GM19240 (cell line): ENCODE results near the gene IGF1.
"Not testable (repeated sequence)": the region's sequence is repeated elsewhere in the genome, so short reads cannot be mapped to it uniquely, and the experiment has no call there.

Source experiments
- DNase-seq: peaks from one replicate; pipeline ENCODE4 v3.0.0; 2011; ENCODE audit warnings: low spot score; ENCODE audit not compliant: insufficient read length

IGF1 gene

DNA sequence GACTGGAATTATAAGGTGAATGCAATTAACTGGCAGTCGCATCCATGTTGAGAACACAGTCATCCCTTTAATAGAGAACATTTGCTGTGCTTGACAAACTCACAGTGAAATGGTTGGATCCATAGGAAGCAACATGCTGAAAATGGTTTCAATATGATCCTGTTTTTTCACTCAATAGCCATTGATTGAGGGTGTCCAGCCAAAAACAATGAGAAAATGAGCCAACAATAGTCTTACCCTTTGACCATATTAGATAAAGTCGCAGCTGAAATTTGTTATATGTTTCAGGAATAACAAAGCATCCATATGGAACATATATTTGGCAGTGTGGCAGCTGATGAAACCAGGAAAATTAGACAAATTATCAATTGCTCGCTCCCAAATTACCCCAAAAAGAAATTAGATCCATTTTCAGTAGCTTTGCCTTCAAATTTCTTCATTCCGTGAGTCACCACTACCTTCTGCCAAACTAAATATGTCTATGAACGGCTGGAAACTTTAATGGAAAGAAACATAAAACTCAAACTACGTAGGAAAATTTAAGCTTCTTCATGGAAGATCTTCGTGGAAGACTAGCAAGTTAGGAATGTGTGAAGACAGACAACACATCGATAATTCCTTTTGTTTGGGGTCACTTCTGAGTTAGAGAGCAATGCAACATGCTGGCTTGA lies 17.4 kb downstream of the IGF1 start:
- no peak for DNase-seq

- no peak for DNase-seq
Observed at GRCh38 chr12:102462386-102462785, 18.0 kb downstream of the IGF1 start.

- DNase-seq = no peak
Observed at GRCh38 chr12:102461501-102461900, 18.9 kb downstream of the IGF1 start.

GRCh38 chr12:102459314-102459713 lies 21.0 kb downstream of the IGF1 start:
- no peak for DNase-seq

DNA sequence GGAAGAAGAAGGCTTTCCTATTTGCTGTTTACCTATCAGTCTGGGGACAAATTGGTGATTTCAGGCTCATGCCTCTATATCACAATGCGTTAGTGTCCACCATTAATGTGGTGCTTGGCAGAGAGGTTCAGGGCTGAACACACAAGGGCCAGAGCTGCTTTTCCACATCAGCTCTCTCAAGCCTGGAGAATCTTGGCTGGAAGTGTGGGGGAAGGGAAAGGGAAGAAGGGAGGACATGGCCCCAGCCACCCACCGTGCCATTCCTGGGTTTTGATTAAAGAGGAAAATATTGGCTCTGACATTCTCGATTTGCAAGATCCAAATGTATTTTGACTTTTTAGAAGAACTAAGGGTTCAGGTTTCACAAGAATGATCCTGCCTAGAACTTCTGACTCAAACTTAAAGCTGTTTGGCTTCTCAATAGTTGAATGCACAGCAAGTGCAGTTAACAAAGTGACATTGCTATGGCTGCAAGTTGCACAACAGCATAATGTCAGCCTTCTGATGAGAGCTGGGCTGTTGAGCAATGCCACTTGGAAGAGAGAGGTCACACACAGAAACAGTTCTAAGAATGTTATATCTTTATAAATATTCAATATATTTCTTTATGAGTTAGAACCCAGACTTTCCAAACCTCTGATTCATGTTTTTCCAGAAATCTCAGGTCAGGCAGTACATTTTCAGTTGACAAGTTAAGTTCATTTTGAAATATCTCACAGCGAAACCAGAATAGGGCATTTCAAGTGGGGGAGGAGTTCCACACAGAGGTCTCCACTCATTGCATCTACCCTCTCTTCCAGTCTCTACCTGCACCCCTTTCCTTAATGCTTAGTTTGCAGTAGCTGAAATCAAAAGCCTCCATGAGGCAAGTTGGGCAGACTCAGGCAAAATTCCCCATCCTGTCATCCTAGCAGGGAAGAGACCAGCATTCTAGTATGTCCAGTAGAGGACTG lies 25.3 kb downstream of the IGF1 start:
- no peak for DNase-seq

- no peak for DNase-seq
Observed at GRCh38 chr12:102454330-102454729, 26.0 kb downstream of the IGF1 start.

DNA sequence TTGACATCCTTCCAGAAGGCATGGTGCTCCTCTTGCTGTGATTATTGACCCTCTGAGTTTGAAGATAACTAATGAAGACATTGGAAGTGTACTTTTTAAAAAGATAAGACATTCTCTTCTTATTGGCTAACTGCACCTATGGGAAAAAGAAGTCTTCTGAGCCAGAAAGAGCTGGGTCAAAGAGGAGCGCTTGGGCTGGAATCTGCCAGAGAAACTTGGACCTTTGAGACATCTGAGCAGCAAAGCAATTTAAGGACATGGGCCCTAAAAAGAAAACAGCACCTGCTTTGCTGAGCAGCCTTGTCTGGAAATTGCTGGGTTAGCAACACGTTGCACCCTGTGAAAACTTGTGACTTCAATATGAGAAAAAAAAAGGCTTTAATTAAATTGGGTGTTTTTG lies 27.8 kb downstream of the IGF1 start:
- no peak for DNase-seq

GRCh38 chr12:102449018-102449417 lies 31.3 kb downstream of the IGF1 start:
- DNase-seq = not testable (repeated sequence)

DNA sequence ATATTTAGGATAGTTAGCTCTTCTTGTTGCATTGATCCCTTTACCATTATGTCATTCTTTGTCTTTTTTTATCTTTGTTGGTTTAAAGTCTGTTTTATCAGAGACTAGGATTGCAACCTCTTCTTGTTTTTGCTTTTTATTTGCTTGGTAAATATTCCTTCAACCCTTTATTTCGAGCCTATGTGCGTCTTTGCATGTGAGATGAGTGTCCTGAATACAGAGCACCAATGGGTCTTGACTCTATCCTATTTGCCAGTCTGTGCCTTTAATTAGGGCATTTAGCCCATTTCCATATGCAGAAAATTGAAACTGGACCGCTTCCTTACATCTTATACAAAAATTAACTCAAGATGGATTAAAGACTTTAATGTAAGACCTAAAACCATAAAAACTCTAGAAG lies 32.9 kb downstream of the IGF1 start:
- not testable (repeated sequence) for DNase-seq

- DNase-seq = no peak
Observed at GRCh38 chr12:102444707-102445106, 35.7 kb downstream of the IGF1 start.

- no peak for DNase-seq
Observed at GRCh38 chr12:102444093-102444492, 36.3 kb downstream of the IGF1 start.

GRCh38 chr12:102441077-102441596 lies 39.2 kb downstream of the IGF1 start:
- no peak for DNase-seq

DNA sequence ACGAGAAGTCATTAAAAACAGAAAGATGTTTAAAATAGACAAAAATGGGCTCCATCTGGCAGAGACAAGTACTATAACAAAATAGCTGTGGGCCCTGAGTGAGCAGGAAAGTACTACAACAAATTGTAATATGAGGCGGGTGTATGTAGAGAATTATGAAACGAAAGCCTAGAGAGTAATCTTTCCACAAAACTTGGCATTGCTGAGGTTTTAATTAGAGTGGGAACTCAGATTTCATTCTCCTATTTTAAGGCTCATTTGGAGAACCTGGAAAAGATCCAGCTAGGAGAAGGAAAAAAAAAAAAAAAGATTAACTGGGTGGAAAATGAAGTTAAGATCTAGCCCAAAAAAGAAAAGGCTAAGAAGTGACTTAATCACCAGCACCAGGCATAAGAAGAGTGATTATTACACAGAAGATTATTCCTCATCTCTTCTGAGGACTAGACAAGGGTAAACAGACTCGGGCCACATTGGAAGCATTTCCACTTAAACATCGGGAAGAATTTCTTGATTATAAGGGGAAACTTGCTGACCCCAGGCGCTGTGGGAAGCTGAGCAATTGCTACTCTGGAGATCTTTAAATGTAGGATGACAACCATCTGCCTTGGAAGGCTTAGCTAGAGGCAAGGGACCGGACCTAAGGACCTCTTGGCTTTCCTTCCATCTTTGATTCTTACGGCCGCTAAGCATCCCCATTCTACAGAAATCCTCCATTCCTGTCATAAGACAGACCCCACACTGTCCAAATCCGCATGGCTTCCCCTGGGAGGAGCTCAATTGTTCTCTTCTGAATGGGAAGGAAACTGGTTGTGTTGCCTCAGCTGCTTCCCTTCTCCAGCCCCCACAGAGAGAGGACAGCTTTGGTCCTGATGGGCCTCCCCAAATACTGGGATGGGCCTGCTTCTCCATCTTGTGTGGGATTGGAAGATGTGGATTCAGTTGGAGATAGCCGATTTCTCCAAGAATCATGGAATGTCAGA lies 40.6 kb downstream of the IGF1 start:
- no peak for DNase-seq

DNA sequence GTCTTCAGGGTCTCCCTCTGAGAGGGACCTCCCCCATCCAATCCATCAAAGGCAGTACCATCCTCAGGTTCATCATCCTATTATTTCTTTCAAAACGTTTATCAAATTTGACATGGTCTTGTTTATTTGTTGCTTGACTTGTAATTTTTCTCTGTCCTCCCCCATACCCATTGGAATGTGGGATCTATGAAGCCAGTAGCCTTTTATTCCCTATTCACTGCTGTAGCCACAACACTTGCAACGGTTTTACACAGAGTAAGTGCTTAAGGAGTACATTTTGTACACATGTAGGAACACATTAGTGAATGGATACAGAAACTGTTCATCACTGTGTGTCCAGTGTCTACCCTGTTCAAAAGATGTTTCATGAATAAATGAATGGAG lies 41.5 kb downstream of the IGF1 start:
- DNase-seq = no peak

- DNase-seq = no peak
Observed at GRCh38 chr12:102438047-102438826, 42.1 kb downstream of the IGF1 start.

- DNase-seq = no peak
Observed at GRCh38 chr12:102437511-102437910, 42.9 kb downstream of the IGF1 start.

DNA sequence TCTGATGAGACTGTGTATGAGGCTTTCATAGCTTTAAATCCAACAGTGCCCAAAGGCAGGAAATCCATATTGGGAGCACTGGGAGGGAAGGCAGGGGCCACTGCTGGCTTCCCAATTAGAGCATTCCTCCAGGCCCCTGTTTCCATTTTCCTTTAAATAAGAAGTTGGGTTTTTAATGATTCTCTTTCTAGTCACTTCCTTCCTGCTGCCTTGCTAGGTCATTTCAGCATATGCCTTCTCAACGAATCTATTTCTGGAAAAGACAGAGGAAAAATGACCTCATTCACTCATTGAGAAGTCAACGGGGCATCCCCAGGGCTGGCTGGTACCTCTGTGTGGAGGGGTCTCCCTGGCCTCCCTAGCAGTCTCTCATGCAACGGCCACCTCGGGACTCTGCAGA lies 43.5 kb downstream of the IGF1 start:
- no peak for DNase-seq

DNA sequence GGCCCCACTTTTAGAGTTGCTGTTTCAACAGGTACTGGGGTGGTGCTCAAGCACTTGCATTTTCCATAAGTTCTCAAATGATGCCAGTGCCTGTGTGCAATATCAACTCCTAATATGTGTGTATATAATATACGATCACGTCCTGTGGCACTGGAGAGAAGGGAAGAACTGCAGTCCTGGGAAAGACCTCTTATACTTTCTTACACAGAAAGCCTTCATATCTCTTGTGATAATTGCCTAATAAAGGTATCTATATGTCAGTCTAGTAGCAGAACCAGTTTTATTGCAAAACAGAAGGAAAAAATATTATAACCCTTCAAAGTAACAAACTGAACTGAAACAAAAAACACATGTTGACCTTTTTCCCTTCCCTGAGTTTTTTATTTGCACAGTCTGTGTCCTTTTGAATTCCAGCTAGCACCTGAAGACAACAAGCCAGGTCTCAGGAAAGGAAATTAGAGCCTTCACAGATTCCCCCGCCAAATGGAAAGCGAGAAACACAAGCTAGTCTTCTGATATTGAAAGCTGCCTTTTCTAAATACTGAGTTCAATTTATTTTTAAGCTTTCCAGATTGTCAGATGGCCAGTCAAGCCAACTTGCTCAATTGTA lies 44.4 kb downstream of the IGF1 start:
- no peak for DNase-seq

GRCh38 chr12:102433304-102433703 lies 47.1 kb downstream of the IGF1 start:
- DNase-seq = no peak

- DNase-seq = no peak
Observed at GRCh38 chr12:102430661-102431060, 49.7 kb downstream of the IGF1 start.
